ENCODE data around the gene RIMS3.

The RIMS3 gene

GRCh38 chr1:40691538-40692428 is 26.3 kb upstream of the RIMS3 start, which contains the start of gene NFYC:
Gene NFYC, plus strand, starts transcription at chr1:40691704. Its CDS starts 47,140 bp downstream, at chr1:40738844.
- DNase-seq (ENCODE audit: low read depth in 2 of 2), result peak; percentile 99

- DNase-seq (ENCODE audit: low read depth in 2 of 2), result no peak
Observed at GRCh38 chr1:40690771-40691537, 25.5 kb upstream of the RIMS3 start.

GRCh38 chr1:40689737-40690136 is 24.3 kb upstream of the RIMS3 start:
- no peak for DNase-seq (ENCODE audit: low read depth in 2 of 2)

- no peak for DNase-seq (ENCODE audit: low read depth in 2 of 2)
Observed at GRCh38 chr1:40687661-40688060, 22.2 kb upstream of the RIMS3 start.

- DNase-seq (ENCODE audit: low read depth in 2 of 2), result no peak
Observed at GRCh38 chr1:40687059-40687458, 21.6 kb upstream of the RIMS3 start.

GRCh38 chr1:40684669-40685068 is 19.2 kb upstream of the RIMS3 start:
- DNase-seq (ENCODE audit: low read depth in 2 of 2), result no peak

GRCh38 chr1:40679165-40679953 is 13.9 kb upstream of the RIMS3 start:
- no peak for DNase-seq (ENCODE audit: low read depth in 2 of 2)

- no peak for DNase-seq (ENCODE audit: low read depth in 2 of 2)
Observed at GRCh38 chr1:40676501-40676900, 11.0 kb upstream of the RIMS3 start.

- DNase-seq (ENCODE audit: low read depth in 2 of 2), result no peak
Observed at GRCh38 chr1:40673452-40673851, 8.0 kb upstream of the RIMS3 start.

GRCh38 chr1:40668769-40669525 is 3.5 kb upstream of the RIMS3 start:
- DNase-seq (ENCODE audit: low read depth in 2 of 2), result peak; percentile 9 to 16

GRCh38 chr1:40664791-40665190 is 691 bp downstream of the RIMS3 start:
- no peak for DNase-seq (ENCODE audit: low read depth in 2 of 2)

GRCh38 chr1:40664167-40664537 is 1.3 kb downstream of the RIMS3 start:
- no peak for DNase-seq (ENCODE audit: low read depth in 2 of 2)

- DNase-seq (ENCODE audit: low read depth in 2 of 2), result no peak
Observed at GRCh38 chr1:40663324-40664166, 1.9 kb downstream of the RIMS3 start.

- DNase-seq (ENCODE audit: low read depth in 2 of 2), result no peak
Observed at GRCh38 chr1:40662864-40663263, 2.6 kb downstream of the RIMS3 start.

- no peak for DNase-seq (ENCODE audit: low read depth in 2 of 2)
Observed at GRCh38 chr1:40662151-40662550, 3.3 kb downstream of the RIMS3 start.

- no peak for DNase-seq (ENCODE audit: low read depth in 2 of 2)
Observed at GRCh38 chr1:40661678-40662077, 3.8 kb downstream of the RIMS3 start.

GRCh38 chr1:40659649-40659947 is 5.9 kb downstream of the RIMS3 start:
- no peak for DNase-seq (ENCODE audit: low read depth in 2 of 2)

- DNase-seq (ENCODE audit: low read depth in 2 of 2), result no peak
Observed at GRCh38 chr1:40658751-40659648, 6.5 kb downstream of the RIMS3 start.

GRCh38 chr1:40657046-40657445 is 8.4 kb downstream of the RIMS3 start:
- no peak for DNase-seq (ENCODE audit: low read depth in 2 of 2)

Measured in fibroblast of skin of left quadriceps (primary cell).